WI38 (cell line): Measurements from ENCODE around the gene ARHGAP44.
"Not testable (repeated sequence)": the region's sequence is repeated elsewhere in the genome, so short reads cannot be mapped to it uniquely, and the experiment has no call there.

Source experiments
- H3K4me3 ChIP-seq: 2 replicates; pipeline ENCODE4 v1.5.1; 2011; ENCODE audit warnings: low read depth, mild to moderate bottlenecking, control low read depth, low read length
- CTCF ChIP-seq: IDR thresholded peaks from 2 replicates; pipeline ENCODE4 v1.5.1; 2012; ENCODE audit warnings: low read depth, mild to moderate bottlenecking, control low read depth, low read length

The ARHGAP44 gene

DNA sequence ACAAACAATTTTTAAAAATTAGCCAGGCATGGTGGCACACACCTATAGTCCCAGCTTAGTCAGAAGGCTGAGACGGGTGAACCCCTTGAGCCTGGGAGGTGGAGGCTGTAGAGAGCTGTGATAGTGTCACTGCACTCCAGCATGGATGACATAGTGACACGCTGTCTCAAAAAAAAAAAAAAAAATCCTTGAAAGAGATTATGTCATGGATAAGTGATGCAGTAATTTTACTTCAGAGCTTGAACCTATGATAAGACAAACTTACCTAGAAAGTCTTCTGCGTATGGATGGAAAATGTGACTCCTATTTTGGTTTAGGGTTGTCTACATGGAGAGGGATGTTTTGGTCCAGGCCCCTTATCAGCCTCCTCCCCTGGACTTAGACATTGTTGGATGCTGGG lies 176.7 kb downstream of the ARHGAP44 start:
- no peak for TF ChIP-seq CTCF

GRCh38 chr17:12966413-12966812 lies 177.1 kb downstream of the ARHGAP44 start:
- TF ChIP-seq CTCF: no peak
- H3K4me3 ChIP-seq: no peak overlapping the region

More for the DNA sequence above, 176.7 kb downstream of the ARHGAP44 start:
- no peak overlapping the region for H3K4me3 ChIP-seq

- TF ChIP-seq CTCF: no peak
Observed at GRCh38 chr17:12967962-12968361, 178.7 kb downstream of the ARHGAP44 start.

GRCh38 chr17:12973496-12974004 lies 184.3 kb downstream of the ARHGAP44 start:
- H3K4me3 ChIP-seq: peak overlapping the region; percentile 17
- no peak for TF ChIP-seq CTCF

More at GRCh38 chr17:12967962-12968361, 178.7 kb downstream of the ARHGAP44 start:
- no peak overlapping the region for H3K4me3 ChIP-seq

DNA sequence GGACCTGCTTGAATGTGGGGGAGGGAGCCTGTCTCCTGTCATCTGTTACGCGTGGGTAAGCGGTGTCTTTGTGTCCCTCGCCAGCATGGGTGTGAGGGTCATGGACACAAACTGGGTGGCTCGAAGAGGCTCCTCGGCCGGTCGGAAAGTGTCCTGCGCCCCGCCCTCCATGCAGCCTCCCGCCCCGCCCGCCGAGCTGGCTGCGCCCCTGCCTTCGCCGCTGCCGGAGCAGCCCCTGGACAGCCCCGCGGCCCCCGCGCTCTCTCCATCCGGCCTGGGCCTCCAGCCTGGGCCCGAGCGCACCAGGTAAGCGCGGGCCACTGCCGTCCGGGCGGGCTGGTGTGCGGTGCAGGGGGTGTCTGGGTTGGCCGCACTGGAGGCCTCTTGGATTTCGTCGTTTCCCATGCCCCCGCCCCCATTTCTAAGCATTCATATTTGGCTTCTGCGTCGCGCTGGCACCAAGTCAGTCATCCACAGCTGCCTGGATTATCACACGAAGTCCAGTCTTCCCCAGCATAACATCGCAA lies 184.8 kb downstream of the ARHGAP44 start:
- H3K4me3 ChIP-seq: peak overlapping the region; percentile 17

GRCh38 chr17:12977008-12977751 lies 187.9 kb downstream of the ARHGAP44 start:
- TF ChIP-seq CTCF: no peak
- H3K4me3 ChIP-seq: no peak overlapping the region

More for the DNA sequence above, 184.8 kb downstream of the ARHGAP44 start:
- no peak for TF ChIP-seq CTCF

DNA sequence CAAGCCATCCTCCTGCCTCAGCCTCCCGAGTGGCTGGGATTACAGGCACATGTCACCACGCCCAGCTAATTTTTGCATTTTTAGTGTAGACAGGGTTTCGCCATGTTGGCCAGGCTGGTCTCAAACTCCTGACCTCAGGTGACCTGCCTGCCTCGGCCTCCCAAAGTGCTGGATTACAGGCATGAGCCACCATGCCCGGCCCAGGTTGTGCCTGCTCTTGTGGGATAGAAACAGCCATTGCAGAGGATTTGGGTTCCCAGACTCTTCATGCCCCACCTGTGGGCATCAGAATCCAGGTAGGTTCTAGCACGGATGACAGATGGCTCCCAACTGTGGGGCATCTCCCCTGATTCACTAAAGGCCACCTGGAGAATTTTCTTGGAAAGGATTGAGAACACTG lies 189.5 kb downstream of the ARHGAP44 start:
- H3K4me3 ChIP-seq: not testable (repeated sequence)
